Measurements from ENCODE around the gene SNX32. TPM values are rescaled to one million over a fixed set of nuclear protein-coding genes. Genes with fewer than 3 reads are reported as not detected.

Gene SNX32
- total RNA-seq: 1 to 10 TPM in 1 of 3 donors, under 1 TPM in 2; 0.52 to 1.4 (median 0.56) TPM

DNA sequence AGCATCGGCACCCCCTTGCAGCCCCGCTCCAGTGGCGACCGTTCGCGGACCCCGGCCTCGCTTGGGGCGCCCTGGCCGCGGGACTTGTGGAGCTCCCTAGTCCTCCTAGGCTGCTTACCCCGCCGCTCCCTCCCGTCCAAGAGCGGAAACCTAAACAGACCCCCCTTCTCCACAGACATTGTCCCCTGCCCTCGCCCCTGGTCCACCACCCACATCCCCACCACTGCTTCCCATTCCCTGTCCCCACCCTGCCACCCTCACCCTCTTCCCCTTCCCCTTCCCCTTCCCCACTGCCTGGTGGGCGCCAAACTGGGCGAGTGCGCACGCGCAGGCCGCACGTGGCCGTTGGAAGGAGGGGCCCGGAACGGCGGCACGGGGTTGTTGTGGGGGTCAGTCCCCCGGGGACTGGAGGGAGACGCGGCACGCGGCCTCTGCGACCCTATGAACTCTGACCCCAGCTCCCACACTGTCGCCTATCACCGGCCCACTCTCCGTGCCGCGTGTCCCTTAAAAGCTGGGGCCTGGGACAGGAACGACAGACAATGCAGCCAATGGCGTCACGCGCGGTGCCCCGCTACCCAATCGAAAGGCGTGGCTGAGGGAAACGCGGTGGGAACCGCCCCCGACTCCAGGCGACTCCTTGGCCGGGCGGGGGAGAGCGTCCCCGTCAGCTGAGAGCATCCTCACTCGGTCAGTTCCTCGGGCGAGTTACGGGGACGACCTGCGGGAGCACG, at the start of gene SNX32:
TSS of gene SNX32 (plus strand) at position 667 of the 734 bp plus-strand sequence. CDS start 103 bp downstream, outside the sequence.
- H3K27me3 Mint-ChIP-seq (ENCODE audit: low read depth): no peaks in the 10 kb centered on the region
- H3K9me3 Mint-ChIP-seq: no peaks in the 10 kb centered on the region
- H3K36me3 Mint-ChIP-seq (ENCODE audit: insufficient read depth): no peaks in the 10 kb centered on the region
- peaks cover 18% of the 10 kb centered on the region for H3K4me1 Mint-ChIP-seq (ENCODE audit: low read depth)
- DNase-seq (peak; percentile 95), ATAC-seq (peak; percentile 99 to 100)
- H3K4me3 Mint-ChIP-seq: no peak within 1 kb of the TSS

DNA sequence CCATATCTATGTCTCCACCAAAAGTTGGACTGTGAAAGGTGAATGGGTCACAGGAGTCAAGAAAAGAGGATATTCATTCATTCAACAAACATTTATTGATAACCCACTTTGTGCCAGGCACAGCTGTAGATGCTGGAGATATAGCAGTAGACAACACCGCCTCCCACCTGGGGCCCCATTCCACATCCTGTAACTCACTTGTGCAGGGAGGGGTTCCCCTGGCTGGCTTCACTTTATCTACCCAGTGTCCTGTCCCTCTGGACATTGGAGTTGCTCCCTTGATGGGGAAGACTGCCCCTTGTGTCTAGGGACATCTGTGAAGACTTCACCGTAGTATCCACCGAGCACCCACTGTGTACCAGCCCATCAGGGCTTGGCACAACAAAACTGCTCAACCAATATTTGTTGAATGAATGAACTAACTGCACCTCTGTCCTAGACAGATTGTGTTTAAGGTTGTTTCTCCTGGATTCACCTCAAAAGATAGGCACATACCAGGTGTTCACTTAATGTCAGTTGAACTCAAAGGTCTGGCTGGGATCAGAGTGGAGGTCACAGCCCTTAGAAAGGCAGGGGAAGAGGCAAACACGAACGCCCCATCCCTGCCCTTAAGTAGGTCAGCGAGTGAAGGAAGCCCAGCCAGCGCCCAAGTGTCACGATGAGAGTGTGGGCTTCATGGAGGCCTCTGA, 48.3 kb upstream of the SNX32 start:
- Mint-ChIP-seq H3K4me3 (peak overlapping the region; percentile 51), H3K27me3 (ENCODE audit: low read depth) (peaks cover 38% of the 10 kb centered on the region), H3K9me3 (no peaks in the 10 kb centered on the region), H3K36me3 (ENCODE audit: insufficient read depth) (no peaks in the 10 kb centered on the region), H3K4me1 (ENCODE audit: low read depth) (peaks cover 24% of the 10 kb centered on the region)
- DNase-seq (no peak), ATAC-seq (no peak)

DNA sequence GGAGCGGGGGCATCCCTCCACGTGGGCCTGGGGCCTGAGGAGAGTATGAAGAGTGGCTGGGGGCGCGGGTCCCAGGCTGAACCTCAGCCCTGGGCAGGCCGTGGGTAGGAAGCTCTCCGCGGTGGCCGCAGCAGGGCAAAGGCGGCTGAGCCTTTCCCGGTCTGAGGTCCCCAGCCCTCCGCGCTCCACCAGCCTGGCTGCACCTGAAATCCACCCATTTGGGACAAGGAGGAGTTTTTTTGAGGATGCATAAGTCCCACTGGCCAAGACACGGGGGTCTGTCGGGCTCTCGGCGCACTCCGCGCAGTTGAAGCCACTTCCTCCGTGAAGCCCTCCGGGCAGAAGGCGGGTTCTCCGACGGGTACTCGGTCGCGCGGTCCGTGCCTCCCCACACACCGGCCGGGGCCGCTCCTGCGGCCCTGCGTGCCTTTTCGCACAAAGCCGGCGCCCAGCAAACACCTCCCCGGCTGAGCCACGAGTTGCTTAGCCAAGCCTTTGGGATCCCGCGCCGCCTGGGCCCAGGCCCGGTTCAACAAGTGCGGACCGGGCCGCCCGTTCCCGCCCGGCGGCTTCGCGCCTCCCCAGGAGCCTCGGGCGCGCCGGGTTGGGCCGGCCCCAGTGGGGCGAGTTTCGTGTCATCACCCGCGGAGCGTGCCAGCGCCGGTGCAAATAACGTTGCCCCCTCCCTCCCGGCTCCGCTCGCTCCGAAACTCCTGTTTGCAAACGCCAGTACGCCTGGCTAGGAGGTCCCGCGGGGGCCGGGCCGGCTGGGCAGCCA, 47.6 kb upstream of the SNX32 start:
- H3K4me3 Mint-ChIP-seq: peak overlapping the region; percentile 51
- H3K27me3 Mint-ChIP-seq (ENCODE audit: low read depth): peaks cover 45% of the 10 kb centered on the region

DNA sequence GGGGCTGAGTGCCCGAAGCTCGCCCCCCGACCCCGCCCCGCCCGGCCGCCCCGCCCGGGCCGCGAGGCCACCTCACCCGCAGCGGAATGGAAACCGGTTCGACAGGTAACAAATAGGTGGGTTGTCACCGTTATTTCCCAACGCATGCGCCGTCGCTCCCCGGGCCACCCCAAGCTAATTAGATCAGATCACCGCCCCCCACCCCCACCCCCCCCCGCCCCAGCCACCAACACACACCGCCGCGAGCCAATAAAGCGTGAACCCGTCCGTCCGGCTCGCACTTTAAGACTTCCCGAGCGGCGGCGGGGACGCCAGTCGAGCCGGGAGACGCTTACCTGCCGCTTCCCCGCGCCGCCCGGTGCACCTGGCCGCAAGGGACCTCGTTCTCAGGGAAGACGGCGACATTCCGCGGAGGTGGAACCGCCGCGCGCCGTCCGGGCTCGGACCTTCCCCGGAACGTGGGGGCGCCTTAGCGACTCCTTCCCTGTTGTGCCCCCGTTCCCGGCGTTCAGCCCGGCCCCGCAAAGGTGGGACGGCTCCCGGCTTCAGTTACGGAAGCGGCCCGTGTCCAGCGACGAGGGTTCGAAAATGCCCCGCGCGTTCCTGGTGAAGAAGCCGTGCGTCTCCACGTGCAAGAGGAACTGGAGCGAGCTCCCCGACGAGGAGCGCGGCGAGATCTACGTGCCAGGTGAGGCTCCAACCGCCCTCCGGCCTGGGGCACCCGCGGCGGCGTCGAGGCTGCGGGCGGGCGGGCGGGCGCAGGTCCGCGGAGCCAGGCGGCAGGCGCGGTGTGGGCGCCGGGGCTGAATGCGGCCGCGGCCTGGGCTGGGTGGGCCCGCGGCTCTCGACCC, 46.8 kb upstream of the SNX32 start, which contains the start of gene OVOL1:
TSS of gene OVOL1 (plus strand) at position 278 of the 851 bp plus-strand sequence. CDS start at position 589, 311 bp downstream.
- no peaks in the 10 kb centered on the region for H3K36me3 Mint-ChIP-seq (ENCODE audit: insufficient read depth)
- peaks cover 31% of the 10 kb centered on the region for H3K4me1 Mint-ChIP-seq (ENCODE audit: low read depth)
- peak within 1 kb of the TSS; percentile 73 for H3K4me3 Mint-ChIP-seq
- peak in 1 of 2 donors; percentile 22 for ATAC-seq
- peaks cover 47% of the 10 kb centered on the region for H3K27me3 Mint-ChIP-seq (ENCODE audit: low read depth)
- peak; percentile 31 for DNase-seq
- H3K9me3 Mint-ChIP-seq: no peaks in the 10 kb centered on the region

More for the DNA sequence above, 47.6 kb upstream of the SNX32 start:
- DNase-seq (no peak), ATAC-seq (peak; percentile 30 to 38)
- H3K36me3 Mint-ChIP-seq (ENCODE audit: insufficient read depth): no peaks in the 10 kb centered on the region
- H3K9me3 Mint-ChIP-seq: no peaks in the 10 kb centered on the region
- H3K4me1 Mint-ChIP-seq (ENCODE audit: low read depth): peaks cover 24% of the 10 kb centered on the region

DNA sequence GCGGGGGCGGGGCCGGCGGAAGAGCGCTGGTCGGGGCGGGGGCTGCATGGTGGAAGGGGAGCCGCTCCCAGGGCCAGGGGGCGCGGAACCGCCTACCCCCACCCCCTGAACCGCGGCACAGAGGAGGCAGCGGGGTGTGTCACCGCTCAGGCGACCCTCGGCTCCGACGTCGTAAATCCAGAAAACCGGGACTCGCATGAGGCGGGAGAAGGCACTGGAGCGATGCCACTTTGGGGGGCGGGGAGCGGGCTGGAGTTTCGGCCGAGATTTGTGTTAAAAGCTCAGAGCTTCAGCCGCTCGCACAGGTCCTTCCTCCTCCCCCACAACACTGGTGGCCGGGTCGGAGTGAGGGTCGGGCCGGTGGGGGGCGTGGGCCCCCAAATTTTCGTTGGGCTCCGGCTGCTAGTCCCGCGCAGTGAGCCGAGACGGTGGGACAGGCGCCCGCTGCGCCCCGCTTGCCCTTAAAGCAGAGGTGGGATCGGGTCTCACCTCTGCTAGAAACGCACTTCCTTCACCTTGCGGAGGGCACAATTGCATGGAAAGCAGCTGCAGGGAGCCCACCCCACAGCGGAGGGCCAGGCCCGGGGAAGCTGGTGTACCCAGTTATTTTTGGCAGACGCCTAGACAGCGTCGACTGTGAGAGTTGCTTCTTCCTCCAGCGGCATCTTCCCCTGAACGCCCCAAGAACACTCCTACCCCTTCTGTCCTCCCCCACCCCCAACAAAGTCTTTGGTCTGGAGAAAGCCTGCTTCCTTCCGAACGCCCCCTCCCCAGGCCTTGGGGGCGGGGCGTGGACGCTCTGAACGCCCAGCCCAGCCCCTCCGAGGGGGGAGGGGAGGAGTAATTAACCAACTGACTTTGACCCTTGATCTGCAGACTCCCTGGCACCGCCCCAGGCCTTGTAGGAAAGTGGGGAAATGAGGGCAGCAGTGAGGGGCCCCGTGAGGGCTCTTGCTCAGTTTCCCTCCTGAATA, 45.8 kb upstream of the SNX32 start:
- Mint-ChIP-seq H3K4me1 (ENCODE audit: low read depth) (peaks cover 35% of the 10 kb centered on the region), H3K27me3 (ENCODE audit: low read depth) (peaks cover 49% of the 10 kb centered on the region), H3K9me3 (no peaks in the 10 kb centered on the region), H3K4me3 (peak overlapping the region; percentile 68), H3K36me3 (ENCODE audit: insufficient read depth) (no peaks in the 10 kb centered on the region)
- no peak for ATAC-seq
- no peak for DNase-seq

DNA sequence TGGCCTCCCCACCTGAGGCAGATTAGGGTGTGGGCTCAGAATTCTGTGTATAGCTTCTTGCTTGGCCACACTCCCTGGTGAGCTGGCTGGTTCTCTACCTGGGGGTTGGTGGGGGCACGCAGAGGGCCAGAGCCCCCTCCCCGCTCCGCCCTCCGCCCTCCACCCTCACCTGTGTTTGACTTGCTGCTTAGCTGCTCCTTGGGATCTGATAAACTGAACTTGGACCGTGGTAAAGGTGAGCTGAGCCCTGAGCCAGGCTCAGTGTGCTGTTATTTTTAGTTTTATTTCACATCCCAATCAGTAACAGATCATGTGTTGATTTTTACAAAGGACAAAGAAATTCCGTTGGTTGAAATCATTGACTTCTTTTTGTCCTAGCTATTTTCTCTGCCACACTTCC, 44.9 kb upstream of the SNX32 start:
- H3K9me3 Mint-ChIP-seq: no peaks in the 10 kb centered on the region
- peaks cover 35% of the 10 kb centered on the region for H3K4me1 Mint-ChIP-seq (ENCODE audit: low read depth)
- peaks cover 49% of the 10 kb centered on the region for H3K27me3 Mint-ChIP-seq (ENCODE audit: low read depth)
- ATAC-seq: no peak
- no peaks in the 10 kb centered on the region for H3K36me3 Mint-ChIP-seq (ENCODE audit: insufficient read depth)
- no peak for DNase-seq
- H3K4me3 Mint-ChIP-seq: no peak overlapping the region

DNA sequence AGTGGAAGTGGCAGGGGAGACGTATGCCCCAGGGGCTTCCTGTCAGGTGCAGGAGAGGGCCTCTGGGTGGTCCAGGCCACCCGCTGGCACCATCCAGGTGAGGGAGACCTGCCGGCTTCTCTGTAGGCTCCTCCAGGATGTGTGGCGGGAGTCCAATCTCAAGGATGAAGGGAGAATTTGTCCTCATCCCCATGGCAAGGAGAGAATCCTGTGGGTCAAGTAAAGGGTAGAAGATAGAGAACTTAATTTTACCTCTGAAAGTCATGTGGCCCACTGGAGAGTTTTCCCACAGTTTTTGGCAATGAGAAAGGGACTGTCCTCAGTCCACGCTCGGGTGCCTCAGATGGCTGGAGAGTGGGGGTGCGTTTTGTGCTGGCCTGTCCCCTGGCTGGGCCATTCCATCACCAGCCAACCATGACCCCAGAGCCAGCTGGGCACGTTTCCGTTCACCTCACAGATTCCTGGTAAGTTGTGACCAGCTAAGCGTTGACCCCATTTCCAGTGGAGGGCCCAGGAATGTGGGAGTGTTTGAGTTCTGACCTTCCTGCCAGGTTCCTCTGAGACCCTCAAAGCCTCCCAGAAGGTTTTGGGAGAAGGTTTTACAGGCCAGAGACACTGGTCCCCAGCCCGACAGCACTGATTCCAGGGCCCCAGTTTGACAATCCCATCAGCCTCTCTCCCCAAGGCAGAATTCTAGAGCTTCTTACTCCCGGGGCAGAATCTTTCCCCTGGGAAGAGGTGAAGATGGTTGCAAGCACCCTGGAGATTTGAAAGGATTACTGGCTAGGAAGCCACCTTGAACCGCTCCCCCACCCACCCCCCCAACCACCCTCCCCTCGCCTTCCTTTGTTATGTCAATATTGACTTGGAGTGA, 44.3 kb upstream of the SNX32 start:
- no peak overlapping the region for H3K4me3 Mint-ChIP-seq
- ATAC-seq: no peak

DNA sequence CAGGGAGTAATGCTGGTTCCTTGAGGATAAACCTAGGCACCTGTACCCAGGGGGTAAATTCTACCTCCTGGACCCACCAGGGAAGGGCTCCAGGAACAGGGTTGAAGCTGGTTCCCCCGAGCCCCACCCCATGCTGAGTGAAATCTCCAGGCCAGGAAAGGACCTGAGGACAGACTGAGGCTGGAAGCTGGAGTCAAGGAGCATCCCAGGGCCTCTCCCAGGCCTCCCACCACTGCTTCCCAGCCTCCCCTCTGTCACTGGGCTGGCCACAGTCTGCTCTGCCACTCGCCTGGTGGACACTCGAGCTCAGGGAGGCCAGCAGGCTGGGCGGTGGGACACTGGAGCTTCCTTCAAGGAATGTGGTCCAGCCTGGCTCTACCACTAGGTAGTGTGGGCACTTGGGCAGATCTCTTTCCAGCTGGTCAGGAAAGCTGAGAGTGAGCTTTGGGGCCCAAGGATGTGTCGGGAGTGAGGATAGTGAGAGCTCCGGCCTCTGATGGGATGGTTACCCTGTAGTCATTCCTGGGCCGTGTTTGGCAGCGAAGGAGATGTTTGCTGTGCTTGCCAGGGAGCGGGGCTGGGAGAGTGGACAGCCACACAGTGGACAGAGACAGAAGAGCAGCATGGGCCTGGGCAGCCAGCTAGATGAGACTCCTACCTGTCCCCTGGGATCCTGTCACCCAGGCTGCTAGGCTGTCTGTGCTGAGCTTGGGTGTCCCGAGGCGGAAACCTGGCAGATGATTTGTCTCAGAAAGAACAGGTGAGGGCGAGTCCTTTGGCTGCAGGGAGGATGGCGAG, 43.5 kb upstream of the SNX32 start:
- Mint-ChIP-seq H3K4me3 (no peak overlapping the region), H3K27me3 (ENCODE audit: low read depth) (peaks cover 46% of the 10 kb centered on the region), H3K9me3 (no peaks in the 10 kb centered on the region), H3K4me1 (ENCODE audit: low read depth) (peaks cover 32% of the 10 kb centered on the region), H3K36me3 (ENCODE audit: insufficient read depth) (no peaks in the 10 kb centered on the region)
- no peak for DNase-seq
- no peak for ATAC-seq

More for the DNA sequence above, 44.3 kb upstream of the SNX32 start:
- Mint-ChIP-seq H3K4me1 (ENCODE audit: low read depth) (peaks cover 35% of the 10 kb centered on the region), H3K27me3 (ENCODE audit: low read depth) (peaks cover 49% of the 10 kb centered on the region), H3K36me3 (ENCODE audit: insufficient read depth) (no peaks in the 10 kb centered on the region), H3K9me3 (no peaks in the 10 kb centered on the region)
- no peak for DNase-seq

DNA sequence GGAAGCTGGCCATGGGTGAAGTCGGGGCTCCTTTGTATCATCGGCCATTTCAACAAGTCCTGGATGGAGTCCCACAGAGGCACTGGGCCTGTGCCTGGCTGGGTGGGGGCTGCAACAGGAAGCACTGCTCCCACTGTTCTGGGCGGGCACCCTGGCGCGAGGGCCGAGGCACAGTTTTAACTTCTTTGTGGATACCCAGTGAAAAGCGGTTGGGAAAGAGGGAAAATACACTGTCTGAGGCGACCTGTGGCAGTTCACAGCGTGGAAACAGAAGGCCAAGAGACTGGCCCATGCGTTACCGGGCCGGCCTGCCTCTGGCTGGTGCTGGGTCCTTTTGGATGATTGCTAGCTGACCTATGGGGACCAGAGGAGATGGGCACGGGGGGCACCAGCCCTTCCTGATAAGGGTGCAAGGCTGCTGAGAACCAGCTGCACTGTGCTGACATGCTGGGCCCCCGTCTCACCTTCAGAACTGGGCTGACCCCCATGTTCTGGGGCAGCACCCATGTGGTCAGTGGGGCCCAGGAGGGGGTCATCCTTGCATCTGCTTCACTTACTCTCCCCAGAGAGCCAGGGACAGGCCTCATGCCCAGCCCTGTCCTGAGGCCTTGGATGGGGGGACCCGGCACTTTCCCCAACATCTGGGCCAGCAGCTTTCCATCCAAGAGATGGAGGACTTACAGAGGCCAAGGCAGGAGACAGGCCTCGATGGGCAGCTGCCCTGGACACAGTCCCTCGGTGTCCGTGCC, 42.7 kb upstream of the SNX32 start:
- Mint-ChIP-seq H3K4me1 (ENCODE audit: low read depth) (peaks cover 24% of the 10 kb centered on the region), H3K27me3 (ENCODE audit: low read depth) (peaks cover 41% of the 10 kb centered on the region), H3K36me3 (ENCODE audit: insufficient read depth) (no peaks in the 10 kb centered on the region), H3K4me3 (no peak overlapping the region), H3K9me3 (no peaks in the 10 kb centered on the region)
- ATAC-seq: no peak
- DNase-seq: no peak

DNA sequence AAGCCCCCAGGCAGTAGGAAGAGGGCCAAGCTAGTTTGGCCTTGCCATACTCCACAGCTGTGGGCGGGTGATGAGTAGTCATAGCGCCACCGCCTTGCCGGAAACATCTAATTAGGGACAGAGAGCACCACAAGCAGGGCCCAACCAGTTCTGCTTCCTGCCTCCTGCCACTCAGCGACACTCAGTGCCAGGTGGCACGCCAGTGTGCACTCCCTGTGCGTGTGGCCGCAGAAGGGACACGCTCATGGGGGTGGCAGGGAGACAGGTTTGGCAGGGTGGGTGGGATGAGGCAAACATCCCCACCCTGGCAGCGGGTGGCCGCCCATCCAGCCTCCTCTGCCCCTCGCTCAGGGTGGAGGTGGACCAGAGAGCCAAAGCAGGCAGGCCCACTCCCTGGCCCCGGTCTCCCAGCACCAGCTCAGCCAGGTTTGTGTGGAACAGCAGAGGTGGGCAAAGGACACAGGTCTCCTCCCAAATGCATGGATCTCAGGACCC, 42.0 kb upstream of the SNX32 start:
- no peak for DNase-seq
- H3K27me3 Mint-ChIP-seq (ENCODE audit: low read depth): peaks cover 42% of the 10 kb centered on the region
- H3K36me3 Mint-ChIP-seq (ENCODE audit: insufficient read depth): no peaks in the 10 kb centered on the region

DNA sequence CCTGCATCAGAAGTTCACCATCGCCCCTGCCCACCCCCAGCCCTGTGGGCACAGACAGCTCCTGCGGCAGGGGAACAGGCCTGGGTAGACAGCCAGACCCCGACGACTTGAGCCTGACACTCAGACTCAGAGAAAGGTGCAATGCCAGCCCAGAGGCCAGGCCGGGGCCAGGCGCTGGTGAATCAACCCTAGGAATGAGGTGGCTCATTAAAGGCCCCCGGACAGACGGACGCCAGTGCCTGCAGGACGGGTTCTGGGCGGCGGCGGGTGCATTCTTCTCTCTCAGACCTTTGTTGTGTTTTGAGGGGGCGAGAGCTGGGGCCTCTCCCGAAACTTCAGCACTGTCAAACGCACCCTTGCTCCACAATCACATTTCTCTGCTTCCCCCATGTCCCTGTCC, 41.3 kb upstream of the SNX32 start:
- ATAC-seq: no peak
- Mint-ChIP-seq H3K9me3 (no peaks in the 10 kb centered on the region), H3K36me3 (ENCODE audit: insufficient read depth) (no peaks in the 10 kb centered on the region), H3K4me1 (ENCODE audit: low read depth) (peaks cover 20% of the 10 kb centered on the region), H3K27me3 (ENCODE audit: low read depth) (peaks cover 43% of the 10 kb centered on the region), H3K4me3 (no peak overlapping the region)
- no peak for DNase-seq

More for the DNA sequence above, 42.0 kb upstream of the SNX32 start:
- no peak overlapping the region for H3K4me3 Mint-ChIP-seq
- H3K9me3 Mint-ChIP-seq: no peaks in the 10 kb centered on the region
- peaks cover 24% of the 10 kb centered on the region for H3K4me1 Mint-ChIP-seq (ENCODE audit: low read depth)
- ATAC-seq: peak; percentile 77 to 94

All from activated T-cell treated with anti-CD3 and anti-CD28 coated beads, Interleukin-2, amount 50 U/mL, for 4 hours (primary cell).